Prostate gland (tissue), 2 donors: ENCODE data around the gene ARHGAP27.

ENCODE experiments used
- CTCF ChIP-seq, 4 experiments: fragments of 200-600 bp in 2 of 4; fragments of 450-650 bp in 2 of 4; sonication (generic) in 2 of 4; IDR thresholded peaks; 1 replicate in 3 of 4; 2 replicates in 1 of 4; pipeline ENCODE4 v1.5.1; 2016 to 2019; ENCODE audit warnings: antibody characterized with exemption in 4 of 4, mild to moderate bottlenecking in 2 of 4, moderate library complexity in 2 of 4
- POLR2AphosphoS5 ChIP-seq: sonication (generic); formaldehyde crosslinking; IDR thresholded peaks from one replicate; pipeline ENCODE4 v1.6.1; 2017; ENCODE audit warnings: antibody characterized with exemption

- TF ChIP-seq POLR2AphosphoS5 (no peak), CTCF (IDR thresholded peaks at IDR 0.05) (no peak)
These were observed 50.4 kb downstream of the ARHGAP27 start for GRCh38 chr17:45382226-45382625.
